Peyer's patch (tissue), 4 donors: ENCODE results near the gene TBC1D25. TPM values are rescaled to one million over a fixed set of nuclear protein-coding genes. Genes with fewer than 3 reads are reported as not detected.

Source experiments
- DNase-seq, 3 donors: peaks; one replicate each; pipeline ENCODE4 v3.0.0-alpha.2; 2017 to 2019
- H3K27ac ChIP-seq, 4 donors: fragments of 200-600 bp; sonication (generic); one replicate each; pipeline ENCODE4 v1.5.1; 2016 to 2019
- H3K27me3 ChIP-seq, 2 donors: fragments of 200-600 bp; sonication (generic); one replicate each; pipeline ENCODE4 v1.5.1; 2019
- H3K36me3 ChIP-seq, 3 donors: fragments of 200-600 bp; sonication (generic); one replicate each; pipeline ENCODE4 v1.5.1; 2016 to 2019
- H3K4me1 ChIP-seq, 4 donors: fragments of 200-600 bp; sonication (generic); one replicate each; pipeline ENCODE4 v1.5.1; 2016 to 2019
- H3K4me3 ChIP-seq, 4 donors: fragments of 200-600 bp; sonication (generic); 1 replicate in 3 of 4; 2 replicates in 1 of 4; pipeline ENCODE4 v1.5.1; 2016 to 2019; ENCODE audit warnings: mild to moderate bottlenecking in 1 of 4
- H3K9me3 ChIP-seq, 4 donors: fragments of 200-600 bp; sonication (generic); one replicate each; pipeline ENCODE4 v1.5.1; 2016 to 2019; ENCODE audit warnings: mild to moderate bottlenecking in 1 of 4
- POLR2A ChIP-seq, 2 donors: fragments of 450-650 bp; IDR thresholded peaks; one replicate each; pipeline ENCODE4 v1.5.1; 2017; ENCODE audit warnings: antibody characterized with exemption in 2 of 2, mild to moderate bottlenecking in 2 of 2, moderate library complexity in 2 of 2
- total RNA-seq, 4 donors: library from RNA; depleted of rRNA; stranded (reverse); fragments of >200 nt; gene quantifications; one replicate each; pipeline ENCODE4 v1.1.0, GENCODE V29; 2016
- TF ChIP-seq, protein P1 (sequence below), 6 experiments: fragments of 450-650 bp in 4 of 6; fragments of 200-600 bp in 2 of 6; sonication (generic) in 1 of 6; IDR thresholded peaks; one replicate each; pipeline ENCODE4 v1.5.1; 2017 to 2019; ENCODE audit warnings: antibody characterized with exemption in 6 of 6, mild to moderate bottlenecking in 3 of 6, moderate library complexity in 1 of 6

Gene TBC1D25
- total RNA-seq, 4 donors from 2014 or later: 9.3 to 14.9 (median 11.3) TPM

DNA sequence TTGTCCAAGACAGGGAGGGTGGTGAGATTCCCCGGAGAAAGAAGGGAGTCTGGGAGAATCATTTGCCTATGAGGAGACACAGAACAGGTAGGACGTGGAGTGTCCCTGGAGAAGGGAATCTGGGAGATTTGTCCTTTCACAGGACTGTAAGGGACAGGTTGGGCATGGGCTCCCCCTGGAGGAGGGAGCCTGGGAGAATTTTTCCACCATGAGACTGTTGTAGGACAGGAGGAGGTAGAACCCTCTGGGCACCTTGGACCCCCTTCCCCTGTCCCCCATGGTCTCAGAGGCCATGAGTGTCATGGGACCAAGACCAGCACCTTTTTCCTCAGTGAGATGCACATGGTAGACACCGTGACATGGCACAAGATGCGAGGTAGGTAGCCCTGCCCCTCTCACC lies 28.0 kb upstream of the TBC1D25 start:
- H3K36me3 ChIP-seq: no peaks in the 10 kb centered on the region
- no peak overlapping the region for H3K4me3 ChIP-seq
- TF ChIP-seq, protein P1, sequence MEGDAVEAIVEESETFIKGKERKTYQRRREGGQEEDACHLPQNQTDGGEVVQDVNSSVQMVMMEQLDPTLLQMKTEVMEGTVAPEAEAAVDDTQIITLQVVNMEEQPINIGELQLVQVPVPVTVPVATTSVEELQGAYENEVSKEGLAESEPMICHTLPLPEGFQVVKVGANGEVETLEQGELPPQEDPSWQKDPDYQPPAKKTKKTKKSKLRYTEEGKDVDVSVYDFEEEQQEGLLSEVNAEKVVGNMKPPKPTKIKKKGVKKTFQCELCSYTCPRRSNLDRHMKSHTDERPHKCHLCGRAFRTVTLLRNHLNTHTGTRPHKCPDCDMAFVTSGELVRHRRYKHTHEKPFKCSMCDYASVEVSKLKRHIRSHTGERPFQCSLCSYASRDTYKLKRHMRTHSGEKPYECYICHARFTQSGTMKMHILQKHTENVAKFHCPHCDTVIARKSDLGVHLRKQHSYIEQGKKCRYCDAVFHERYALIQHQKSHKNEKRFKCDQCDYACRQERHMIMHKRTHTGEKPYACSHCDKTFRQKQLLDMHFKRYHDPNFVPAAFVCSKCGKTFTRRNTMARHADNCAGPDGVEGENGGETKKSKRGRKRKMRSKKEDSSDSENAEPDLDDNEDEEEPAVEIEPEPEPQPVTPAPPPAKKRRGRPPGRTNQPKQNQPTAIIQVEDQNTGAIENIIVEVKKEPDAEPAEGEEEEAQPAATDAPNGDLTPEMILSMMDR (IDR thresholded peaks at IDR 0.05): peak in 1 of 6 experiments; percentile 18
- no peak for TF ChIP-seq POLR2A (IDR thresholded peaks at IDR 0.05)
- no peaks in the 10 kb centered on the region for H3K9me3 ChIP-seq
- no peak for DNase-seq
- no peaks in the 10 kb centered on the region for H3K27me3 ChIP-seq
- no peak overlapping the region for H3K27ac ChIP-seq
- H3K4me1 ChIP-seq: peaks cover 0 to 5% (median 0%) of the 10 kb centered on the region in 4 donors

DNA sequence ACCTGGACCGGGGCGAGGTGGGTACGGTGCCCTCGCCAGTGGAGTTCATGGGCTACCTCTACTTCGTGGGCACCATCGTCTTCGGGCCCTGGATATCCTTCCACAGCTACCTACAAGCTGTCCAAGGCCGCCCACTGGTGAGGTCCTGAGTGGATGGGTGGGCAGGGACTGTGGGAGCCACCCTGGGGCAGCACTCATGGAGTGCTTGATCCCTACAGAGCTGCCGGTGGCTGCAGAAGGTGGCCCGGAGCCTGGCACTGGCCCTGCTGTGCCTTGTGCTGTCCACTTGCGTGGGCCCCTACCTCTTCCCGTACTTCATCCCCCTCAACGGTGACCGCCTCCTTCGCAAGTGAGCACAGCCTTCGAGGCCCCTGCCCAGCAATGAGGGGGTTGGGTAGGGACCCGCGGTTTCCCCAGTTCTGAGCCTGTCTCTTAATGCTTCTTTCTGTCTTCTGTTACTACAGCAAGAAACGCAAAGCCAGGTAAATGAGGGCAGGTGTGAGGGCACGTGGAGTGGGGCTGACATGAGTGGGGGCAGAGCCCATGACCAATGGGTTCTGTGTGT lies 27.1 kb upstream of the TBC1D25 start:
- no peak for TF ChIP-seq POLR2A (IDR thresholded peaks at IDR 0.05)
- TF ChIP-seq, protein P1 (IDR thresholded peaks at IDR 0.05): no peak
- no peak overlapping the region for H3K4me3 ChIP-seq

DNA sequence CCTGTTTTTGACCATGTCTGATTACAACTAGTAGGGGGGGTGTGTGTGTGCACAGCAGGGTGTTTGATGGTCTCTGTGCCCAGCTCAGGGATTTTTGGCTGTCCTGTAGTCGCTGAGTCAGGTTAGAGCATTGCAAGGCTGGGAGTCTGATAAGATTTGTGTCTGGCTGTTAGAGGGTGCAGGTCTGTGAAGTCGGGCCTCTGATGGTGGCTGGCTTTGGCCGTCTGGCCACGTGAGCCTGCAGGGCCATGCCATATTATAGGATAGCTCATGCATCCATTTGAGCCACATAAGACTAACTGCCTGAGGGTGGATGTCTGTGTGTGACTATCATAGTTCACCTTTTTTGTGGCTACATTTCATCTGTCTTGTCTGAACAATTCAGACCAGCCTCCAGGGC lies 25.8 kb upstream of the TBC1D25 start:
- no peak for DNase-seq
- H3K9me3 ChIP-seq: no peaks in the 10 kb centered on the region
- H3K36me3 ChIP-seq: no peaks in the 10 kb centered on the region
- H3K27ac ChIP-seq: no peak overlapping the region
- H3K4me3 ChIP-seq: no peak overlapping the region
- no peaks in the 10 kb centered on the region for H3K27me3 ChIP-seq
- peaks cover 0 to 5% (median 0%) of the 10 kb centered on the region in 4 donors for H3K4me1 ChIP-seq
- TF ChIP-seq POLR2A (IDR thresholded peaks at IDR 0.05): no peak
- TF ChIP-seq, protein P1 (IDR thresholded peaks at IDR 0.05): no peak

More for the DNA sequence above, 27.1 kb upstream of the TBC1D25 start:
- H3K27ac ChIP-seq: no peak overlapping the region
- H3K36me3 ChIP-seq: no peaks in the 10 kb centered on the region
- peaks cover 0 to 5% (median 0%) of the 10 kb centered on the region in 4 donors for H3K4me1 ChIP-seq
- no peak for DNase-seq
- no peaks in the 10 kb centered on the region for H3K27me3 ChIP-seq
- H3K9me3 ChIP-seq: no peaks in the 10 kb centered on the region

DNA sequence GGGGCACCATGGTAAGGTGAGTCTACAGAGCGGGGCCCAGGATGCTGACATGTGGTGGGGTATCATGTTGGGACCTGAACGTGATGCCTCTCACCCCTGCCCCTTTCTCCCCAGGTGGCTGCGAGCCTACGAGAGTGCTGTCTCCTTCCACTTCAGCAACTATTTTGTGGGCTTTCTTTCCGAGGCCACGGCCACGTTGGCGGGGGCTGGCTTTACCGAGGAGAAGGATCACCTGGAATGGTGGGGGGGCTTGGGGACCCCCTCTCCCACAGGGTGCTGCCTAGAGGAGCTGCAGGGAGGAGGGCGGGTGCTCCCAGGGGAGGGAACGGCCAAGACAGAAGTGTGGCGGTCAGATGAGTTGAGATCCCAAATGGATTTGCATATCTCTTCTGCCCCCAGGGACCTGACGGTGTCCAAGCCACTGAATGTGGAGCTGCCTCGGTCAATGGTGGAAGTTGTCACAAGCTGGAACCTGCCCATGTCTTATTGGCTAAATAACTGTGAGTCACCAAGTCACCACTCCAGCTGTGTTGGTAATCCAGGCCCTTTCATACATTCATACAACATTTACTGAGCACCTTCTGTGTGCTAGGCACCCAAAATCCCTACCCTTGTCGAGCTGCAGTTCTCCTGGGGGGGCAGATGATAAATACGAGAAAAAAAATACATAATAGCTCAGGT lies 25.2 kb upstream of the TBC1D25 start:
- no peaks in the 10 kb centered on the region for H3K36me3 ChIP-seq
- H3K4me3 ChIP-seq: no peak overlapping the region
- DNase-seq: no peak
- peaks cover 0 to 5% (median 0%) of the 10 kb centered on the region in 4 donors for H3K4me1 ChIP-seq
- TF ChIP-seq POLR2A (IDR thresholded peaks at IDR 0.05): no peak
- TF ChIP-seq, protein P1 (IDR thresholded peaks at IDR 0.05): no peak
- H3K9me3 ChIP-seq: no peaks in the 10 kb centered on the region
- no peak overlapping the region for H3K27ac ChIP-seq
- H3K27me3 ChIP-seq: no peaks in the 10 kb centered on the region

DNA sequence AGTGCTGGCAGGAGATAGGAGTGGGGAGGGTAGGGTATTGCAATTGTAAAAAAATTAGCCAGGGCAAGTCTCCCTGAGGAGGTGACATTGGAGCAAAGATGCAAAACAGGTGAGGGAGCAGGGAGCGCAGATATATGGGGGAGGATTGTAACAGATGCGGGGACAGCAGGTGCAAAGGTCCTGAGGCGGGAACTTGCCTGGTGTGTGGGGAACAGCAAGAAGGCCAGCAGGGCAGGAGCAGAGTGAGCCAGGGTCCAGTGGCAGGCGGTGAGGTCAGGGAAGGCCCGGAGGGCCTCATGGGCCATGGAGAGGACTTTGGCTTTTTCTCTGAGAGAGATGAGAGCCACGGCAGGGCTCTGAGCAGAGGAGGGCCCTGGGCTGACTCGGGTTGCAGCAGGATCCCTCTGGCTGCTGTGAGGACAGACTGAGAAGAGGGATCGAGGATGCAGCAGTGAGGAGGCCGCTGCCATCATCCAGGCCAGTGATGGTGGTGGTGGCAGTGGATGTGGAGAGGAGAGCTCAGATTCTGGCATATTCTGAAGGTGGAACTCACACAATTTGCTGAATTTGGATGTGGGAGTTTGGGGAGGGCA lies 24.6 kb upstream of the TBC1D25 start:
- no peaks in the 10 kb centered on the region for H3K36me3 ChIP-seq

More for the DNA sequence above, 24.6 kb upstream of the TBC1D25 start:
- Histone ChIP-seq H3K4me3 (no peak overlapping the region), H3K9me3 (no peaks in the 10 kb centered on the region), H3K27me3 (no peaks in the 10 kb centered on the region), H3K27ac (no peak overlapping the region), H3K4me1 (no peaks in the 10 kb centered on the region)
- TF ChIP-seq, protein P1 (IDR thresholded peaks at IDR 0.05): no peak
- no peak for TF ChIP-seq POLR2A (IDR thresholded peaks at IDR 0.05)
- no peak for DNase-seq
